Testis (tissue), 3 donors: ENCODE measurements around the gene CTIF. TPM values are rescaled to one million over a fixed set of nuclear protein-coding genes. Genes with fewer than 3 reads are reported as not detected.

Experiments
- DNase-seq: peaks from one replicate; pipeline ENCODE4 v3.0.0-alpha.2; 2019
- H3K27ac ChIP-seq, 2 donors: fragments of 200-600 bp; sonication (generic); one replicate each; pipeline ENCODE4 v1.5.1; 2019
- H3K27me3 ChIP-seq: fragments of 200-600 bp; sonication (generic); one replicate; pipeline ENCODE4 v1.5.1; 2019
- H3K36me3 ChIP-seq: fragments of 200-600 bp; sonication (generic); one replicate; pipeline ENCODE4 v1.5.1; 2017; ENCODE audit warnings: low read depth; ENCODE audit errors: missing control alignments
- H3K4me1 ChIP-seq: fragments of 200-600 bp; sonication (generic); one replicate; pipeline ENCODE4 v1.5.1; 2019
- H3K4me3 ChIP-seq, 2 donors: fragments of 200-600 bp; sonication (generic); one replicate each; pipeline ENCODE4 v1.5.1; 2017 to 2019
- H3K9me3 ChIP-seq: fragments of 200-600 bp; sonication (generic); one replicate; pipeline ENCODE4 v1.5.1; 2017
- POLR2A ChIP-seq: fragments of 450-650 bp; IDR thresholded peaks from one replicate; pipeline ENCODE4 v1.6.1; 2017; ENCODE audit warnings: antibody characterized with exemption, mild to moderate bottlenecking, moderate library complexity
- WGBS, 2 donors: methylation state at CpG; one replicate each; pipeline ENCODE4 v1.1.5; 2018; 5-methylcytosine and 5-hydroxymethylcytosine counted together
- intact Hi-C: fragments of 100-400 bp; cut with DNase I; formaldehyde crosslinking; loops from one replicate; pipeline ENCODE4 v1.15.1; 2023; ENCODE audit warnings: low total_unique reads
- polyA plus RNA-seq: library from polyadenylated mRNA; stranded (reverse); fragments of 350-450 nt; fragmentation: Illumina TruSeq; extraction: RNeasy Lipid Tissue Mini Kit (QIAGEN cat#74804); gene quantifications from one replicate; pipeline ENCODE4 v1.2.3, GENCODE V29; 2014; ENCODE audit warnings: low read depth, low replicate concordance; ENCODE audit not compliant: insufficient read depth
- total RNA-seq, 2 donors: library from RNA; depleted of rRNA; stranded (reverse); fragments of >200 nt; gene quantifications; one replicate each; pipeline ENCODE4 v1.2.3, GENCODE V29; 2016
- TF ChIP-seq, protein P1 (sequence below), 3 experiments: fragments of 450-650 bp in 2 of 3; fragments of 200-600 bp in 1 of 3; sonication (generic) in 1 of 3; IDR thresholded peaks; one replicate each; pipeline ENCODE4 v1.5.1; 2016 to 2019; ENCODE audit warnings: antibody characterized with exemption in 3 of 3, mild to moderate bottlenecking in 2 of 3, moderate library complexity in 1 of 3

CTIF gene
- total and polyA plus RNA-seq, 3 donors from 2014 or later = 33.8 to 41.5 (median 35.6) TPM

DNA sequence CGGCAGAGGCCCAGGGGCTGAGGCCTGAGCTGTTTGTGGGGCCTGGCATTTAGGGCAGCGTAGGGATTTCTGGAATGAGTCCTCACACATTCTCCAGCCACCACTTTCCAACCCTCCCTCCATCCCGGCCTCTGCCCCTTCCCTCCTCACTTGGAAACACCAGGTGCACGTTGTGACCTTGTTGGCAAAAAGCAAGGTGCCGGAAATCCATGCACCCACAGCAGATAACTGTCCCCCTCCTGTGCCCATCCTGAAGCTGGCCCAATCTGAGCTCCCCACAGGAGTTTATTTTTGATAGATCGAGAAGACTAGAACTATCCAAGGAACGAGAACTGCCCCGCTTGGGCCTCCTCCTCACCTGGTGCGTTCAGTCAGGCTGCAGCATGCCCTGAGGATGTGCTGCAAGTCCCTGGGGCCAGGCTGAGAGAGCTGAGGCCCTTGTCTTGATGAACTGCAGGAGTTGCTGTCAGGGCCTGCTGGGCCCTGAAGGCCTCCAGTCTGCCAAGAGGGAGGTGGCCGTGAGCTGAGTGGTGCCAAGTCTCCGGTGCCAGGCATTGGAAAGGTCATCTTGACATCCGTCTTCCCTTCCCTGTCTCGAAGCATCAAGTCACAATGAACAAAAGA, 55.8 kb downstream of the CTIF start:
- intact Hi-C loops = no loop called here

DNA sequence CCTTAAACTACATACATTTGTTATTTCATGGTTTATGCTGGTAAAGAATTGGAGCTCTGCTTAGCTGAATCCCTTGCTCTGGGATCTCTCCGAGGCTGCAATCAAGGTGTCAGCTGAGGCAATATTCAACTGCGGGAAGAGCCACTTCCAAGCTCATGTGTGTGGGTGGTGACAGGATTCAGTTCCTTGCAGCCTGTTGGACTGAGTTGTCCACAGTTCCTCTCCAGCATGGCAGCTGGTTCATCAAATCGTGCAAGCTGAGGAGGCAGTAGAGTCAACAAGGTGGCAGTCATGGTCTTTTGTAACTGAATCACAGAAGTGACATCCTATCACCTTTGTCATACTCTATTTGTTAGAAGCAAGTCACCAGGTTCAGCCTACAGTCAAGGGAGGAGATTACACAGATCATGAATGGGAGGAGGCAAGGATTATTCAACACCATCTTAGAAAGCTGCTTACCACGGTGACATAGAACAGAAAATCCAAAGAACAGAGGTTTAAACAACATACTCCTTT, 56.9 kb downstream of the CTIF start:
- no peak for TF ChIP-seq POLR2A
- TF ChIP-seq, protein P1, sequence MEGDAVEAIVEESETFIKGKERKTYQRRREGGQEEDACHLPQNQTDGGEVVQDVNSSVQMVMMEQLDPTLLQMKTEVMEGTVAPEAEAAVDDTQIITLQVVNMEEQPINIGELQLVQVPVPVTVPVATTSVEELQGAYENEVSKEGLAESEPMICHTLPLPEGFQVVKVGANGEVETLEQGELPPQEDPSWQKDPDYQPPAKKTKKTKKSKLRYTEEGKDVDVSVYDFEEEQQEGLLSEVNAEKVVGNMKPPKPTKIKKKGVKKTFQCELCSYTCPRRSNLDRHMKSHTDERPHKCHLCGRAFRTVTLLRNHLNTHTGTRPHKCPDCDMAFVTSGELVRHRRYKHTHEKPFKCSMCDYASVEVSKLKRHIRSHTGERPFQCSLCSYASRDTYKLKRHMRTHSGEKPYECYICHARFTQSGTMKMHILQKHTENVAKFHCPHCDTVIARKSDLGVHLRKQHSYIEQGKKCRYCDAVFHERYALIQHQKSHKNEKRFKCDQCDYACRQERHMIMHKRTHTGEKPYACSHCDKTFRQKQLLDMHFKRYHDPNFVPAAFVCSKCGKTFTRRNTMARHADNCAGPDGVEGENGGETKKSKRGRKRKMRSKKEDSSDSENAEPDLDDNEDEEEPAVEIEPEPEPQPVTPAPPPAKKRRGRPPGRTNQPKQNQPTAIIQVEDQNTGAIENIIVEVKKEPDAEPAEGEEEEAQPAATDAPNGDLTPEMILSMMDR (IDR thresholded peaks at IDR 0.05) = no peak
- Histone ChIP-seq H3K4me1 (peaks cover 13% of the 10 kb centered on the region), H3K4me3 (no peak overlapping the region), H3K27ac (no peak overlapping the region), H3K27me3 (no peaks in the 10 kb centered on the region), H3K36me3 (no peaks in the 10 kb centered on the region), H3K9me3 (no peaks in the 10 kb centered on the region)
- DNase-seq = no peak
- WGBS, 2 donors = 88 to 92% methylated on average over 4 of the region's 4 CpGs
- intact Hi-C loops = no loop called here

More for the DNA sequence above, 55.8 kb downstream of the CTIF start:
- no peaks in the 10 kb centered on the region for H3K36me3 ChIP-seq
- peaks cover 8% of the 10 kb centered on the region for H3K4me1 ChIP-seq
- H3K27me3 ChIP-seq = no peaks in the 10 kb centered on the region
- no peak overlapping the region for H3K27ac ChIP-seq
- no peak for TF ChIP-seq POLR2A
- TF ChIP-seq, protein P1 (IDR thresholded peaks at IDR 0.05) = no peak
- no peaks in the 10 kb centered on the region for H3K9me3 ChIP-seq
- H3K4me3 ChIP-seq = no peak overlapping the region
- no peak for DNase-seq
- WGBS, 2 donors = 55 to 82% methylated on average over 13 of the region's 13 CpGs

DNA sequence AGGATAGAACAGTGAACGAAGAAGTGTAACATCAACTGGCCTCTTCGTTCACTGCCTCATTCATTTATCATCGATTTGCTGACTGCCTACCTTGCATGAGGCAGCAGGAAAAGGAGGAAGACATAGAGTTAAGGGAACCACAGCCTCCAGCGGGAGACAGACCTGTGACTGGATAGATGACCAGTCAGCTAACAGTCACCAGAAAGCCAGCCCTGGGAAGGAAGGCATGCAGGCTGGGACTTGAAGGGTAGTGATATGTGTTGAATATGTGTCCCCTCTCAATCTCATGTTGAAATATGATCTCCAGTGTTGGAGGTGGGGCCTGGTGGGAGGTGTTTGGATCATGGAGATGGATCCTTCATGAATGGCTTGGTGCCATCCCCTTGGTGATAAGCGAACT, 58.3 kb downstream of the CTIF start:
- Histone ChIP-seq H3K9me3 (no peaks in the 10 kb centered on the region), H3K4me1 (peaks cover 18% of the 10 kb centered on the region), H3K27me3 (no peaks in the 10 kb centered on the region), H3K4me3 (no peak overlapping the region), H3K36me3 (no peaks in the 10 kb centered on the region), H3K27ac (no peak overlapping the region)
- no peak for DNase-seq
- TF ChIP-seq, protein P1 (IDR thresholded peaks at IDR 0.05) = no peak
- TF ChIP-seq POLR2A = no peak
- 71 to 84% methylated on average over 5 of the region's 5 CpGs for WGBS, 2 donors
- intact Hi-C loops = no loop called here

DNA sequence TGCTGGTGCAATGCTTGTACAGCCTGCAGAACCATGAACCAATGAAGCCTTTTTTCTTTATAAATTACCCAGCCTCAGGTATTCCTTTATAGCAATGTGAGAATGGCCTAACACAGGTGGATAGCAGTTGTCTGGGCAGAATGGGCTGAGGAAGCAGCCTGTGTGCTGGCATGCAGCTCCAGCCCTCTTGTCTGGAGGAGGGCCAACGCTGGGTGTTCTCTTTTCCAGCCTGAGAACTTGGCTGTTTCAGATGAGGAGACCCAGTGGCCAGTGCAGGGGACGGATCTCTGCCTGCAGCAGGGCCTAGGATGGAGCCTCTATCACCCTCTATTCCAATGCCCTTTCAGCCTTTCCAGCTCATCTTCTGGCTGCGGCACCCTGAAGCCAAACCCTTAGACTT, 58.8 kb downstream of the CTIF start:
- Histone ChIP-seq H3K9me3 (no peaks in the 10 kb centered on the region), H3K4me3 (no peak overlapping the region), H3K27ac (no peak overlapping the region), H3K36me3 (no peaks in the 10 kb centered on the region), H3K4me1 (peaks cover 18% of the 10 kb centered on the region), H3K27me3 (no peaks in the 10 kb centered on the region)
- no peak for DNase-seq
- TF ChIP-seq POLR2A = no peak
- TF ChIP-seq, protein P1 (IDR thresholded peaks at IDR 0.05) = no peak
- WGBS, 2 donors = 65 to 78% methylated on average over 3 of the region's 3 CpGs
- intact Hi-C loops = no loop called here

DNA sequence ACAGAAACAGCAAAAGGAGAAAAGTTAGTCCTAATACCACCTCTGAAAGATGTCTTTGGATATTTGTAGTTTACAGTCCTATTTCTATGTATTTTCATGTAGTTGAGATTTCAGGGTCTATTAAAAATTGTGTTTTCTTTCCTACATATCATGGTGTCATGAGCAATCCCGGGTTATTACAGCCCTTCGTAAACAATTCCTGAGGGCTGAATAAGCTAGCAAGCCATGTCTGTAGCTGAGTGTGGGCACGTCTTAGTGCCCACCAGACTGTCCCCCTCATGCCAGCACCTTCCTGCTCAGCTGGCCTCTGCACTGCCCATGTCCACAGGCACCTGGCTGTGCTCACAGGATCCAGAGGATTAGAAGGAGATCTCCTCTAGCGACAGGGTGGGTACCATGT, 60.6 kb downstream of the CTIF start:
- Histone ChIP-seq H3K9me3 (no peaks in the 10 kb centered on the region), H3K4me3 (no peak overlapping the region), H3K36me3 (no peaks in the 10 kb centered on the region), H3K27me3 (no peaks in the 10 kb centered on the region), H3K27ac (peak overlapping the region in 1 of 2 donors; percentile 45), H3K4me1 (peaks cover 18% of the 10 kb centered on the region)
- TF ChIP-seq, protein P1 (IDR thresholded peaks at IDR 0.05) = no peak
- TF ChIP-seq POLR2A = no peak
- no peak for DNase-seq
- 75 to 81% methylated on average over 4 of the region's 4 CpGs for WGBS, 2 donors
- intact Hi-C loops = no loop called here
